COLO829 (cell line): Measurements from ENCODE around the gene C7orf25.
A peak's percentile ranks its signal among the peaks of the same experiment; 100 is the strongest.

ENCODE experiments used
- DNase-seq: peaks from one replicate; pipeline ENCODE4 v3.0.0; 2012; ENCODE audit warnings: low spot score

C7orf25 gene

DNA sequence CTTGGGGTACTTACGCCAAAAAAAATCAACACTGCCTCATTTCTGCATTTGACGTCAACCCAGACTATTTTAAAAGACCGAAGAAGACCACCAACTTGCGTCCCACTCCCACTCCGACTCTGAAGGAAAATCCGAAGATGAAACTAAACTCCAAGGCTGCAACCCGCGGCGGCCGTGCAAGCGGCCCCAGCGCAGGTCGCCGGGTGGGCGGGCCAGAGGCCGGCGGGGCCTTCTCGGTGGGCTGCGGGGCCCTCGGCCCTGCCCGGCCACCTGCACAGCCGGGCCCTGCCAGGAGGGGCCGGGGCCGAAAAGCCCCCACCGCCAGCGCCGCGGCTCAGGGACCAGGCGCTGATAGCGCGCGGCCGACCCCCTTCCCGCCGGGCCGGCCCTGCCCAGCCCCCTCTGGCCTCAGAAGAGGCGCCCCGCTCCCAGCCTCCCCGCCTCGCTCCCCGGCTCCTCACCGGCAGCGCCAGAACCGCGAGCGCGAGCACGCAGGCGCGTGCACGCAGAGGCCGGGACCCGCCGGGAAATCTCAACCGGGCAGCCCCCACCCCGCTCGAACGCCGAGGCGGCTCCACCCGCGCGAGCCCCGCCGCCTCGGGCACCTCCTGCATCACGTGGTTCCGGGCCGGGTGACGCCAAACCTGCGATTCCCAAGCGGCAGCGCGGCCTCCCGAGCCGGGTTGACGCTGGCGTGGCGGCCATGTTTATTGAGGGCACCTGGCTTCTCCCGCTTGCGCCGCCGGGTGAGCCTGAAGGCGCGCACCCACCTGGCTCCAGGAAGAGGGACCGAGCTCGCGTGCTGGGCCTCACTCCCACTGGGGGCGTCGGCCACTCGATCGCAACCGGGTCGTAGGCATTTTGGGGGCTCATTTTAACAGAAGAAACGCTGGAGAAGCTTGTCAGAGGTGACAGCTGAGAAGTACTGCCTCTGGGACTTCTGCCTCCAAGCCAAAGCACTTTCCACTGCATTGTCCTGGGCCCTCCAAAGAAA, at the start of gene C7orf25:
Gene C7orf25, minus strand, starts transcription at position 617 of the 994 bp plus-strand sequence. CDS start 1,170 bp downstream, outside the sequence.
- DNase-seq, result peak; percentile 84

DNA sequence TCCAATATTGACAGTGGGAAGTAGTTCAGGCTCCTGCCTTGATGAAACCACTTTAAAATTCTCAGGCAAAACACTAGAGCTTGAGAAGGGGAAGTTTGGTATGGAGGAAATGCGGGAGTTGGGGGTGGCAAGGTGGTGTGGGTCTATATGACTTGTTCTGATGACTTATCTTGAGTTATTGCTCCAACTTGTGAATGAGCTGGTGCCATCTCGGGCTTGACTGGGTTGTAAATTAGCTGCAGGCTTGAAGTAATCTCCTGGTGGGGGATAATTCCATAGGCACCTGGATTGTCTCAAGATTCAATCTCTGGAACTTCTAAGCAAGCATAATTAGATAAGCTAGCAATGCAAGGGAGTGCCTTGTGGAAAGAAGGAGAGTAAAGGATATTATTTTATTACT, 49.3 kb upstream of the C7orf25 start:
- no peak for DNase-seq

DNA sequence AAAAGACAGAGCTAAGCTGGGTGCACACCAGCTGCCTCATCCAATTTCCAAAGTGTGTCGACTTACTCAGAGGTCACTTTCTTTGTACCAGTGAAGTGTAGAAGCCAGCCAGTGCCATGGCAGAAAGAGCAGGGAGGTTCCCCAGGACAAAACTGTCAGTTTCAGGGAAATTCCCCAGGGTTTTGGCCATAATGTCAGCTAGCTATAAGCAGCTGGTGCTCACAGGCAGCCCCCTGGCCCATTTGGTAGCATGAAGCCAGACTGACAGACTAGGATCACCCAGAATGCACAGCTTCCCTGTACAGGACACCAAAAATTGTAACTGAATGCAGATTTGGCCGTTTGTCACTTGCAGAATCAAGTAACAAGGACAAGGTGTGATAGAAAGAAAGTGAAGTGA, 48.9 kb upstream of the C7orf25 start:
- no peak for DNase-seq

DNA sequence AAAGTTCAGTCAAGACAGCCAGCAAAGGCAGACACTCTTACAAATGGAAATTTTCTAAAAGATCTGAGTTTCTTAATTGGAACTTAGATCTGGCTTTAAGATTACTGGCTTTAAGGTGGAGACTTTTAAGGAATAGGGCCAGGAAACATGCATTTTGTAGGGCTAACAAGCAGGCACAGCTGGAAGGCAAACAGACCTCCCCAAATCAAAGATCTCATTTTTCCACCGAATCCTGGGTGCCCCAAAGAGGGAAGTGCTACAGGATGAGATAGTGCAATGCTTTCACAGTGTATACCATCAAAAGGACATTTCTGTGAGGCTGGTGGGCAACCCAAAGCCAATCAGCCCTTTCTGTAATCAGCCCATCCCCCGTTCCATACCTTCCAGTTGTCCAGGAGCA, 47.7 kb upstream of the C7orf25 start:
- no peak for DNase-seq

DNA sequence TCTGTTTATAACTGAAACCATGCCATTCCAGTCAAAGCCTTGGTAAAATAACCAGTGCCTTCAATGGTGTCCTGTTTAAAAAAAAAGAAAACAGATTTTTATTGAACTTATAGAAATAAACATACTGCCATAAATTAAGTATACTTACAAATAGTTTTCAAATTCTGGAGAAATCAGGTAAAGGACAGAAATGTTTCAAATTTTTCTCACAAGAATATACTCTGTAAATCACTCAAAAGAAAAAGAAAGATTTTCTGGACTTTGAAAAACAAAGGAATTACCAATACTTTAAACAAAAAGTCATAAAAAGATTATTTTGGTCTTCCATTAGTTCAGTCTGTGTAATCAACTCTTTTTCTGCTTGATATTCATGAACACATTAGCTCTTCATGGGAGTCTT, 44.2 kb upstream of the C7orf25 start:
- no peak for DNase-seq

DNA sequence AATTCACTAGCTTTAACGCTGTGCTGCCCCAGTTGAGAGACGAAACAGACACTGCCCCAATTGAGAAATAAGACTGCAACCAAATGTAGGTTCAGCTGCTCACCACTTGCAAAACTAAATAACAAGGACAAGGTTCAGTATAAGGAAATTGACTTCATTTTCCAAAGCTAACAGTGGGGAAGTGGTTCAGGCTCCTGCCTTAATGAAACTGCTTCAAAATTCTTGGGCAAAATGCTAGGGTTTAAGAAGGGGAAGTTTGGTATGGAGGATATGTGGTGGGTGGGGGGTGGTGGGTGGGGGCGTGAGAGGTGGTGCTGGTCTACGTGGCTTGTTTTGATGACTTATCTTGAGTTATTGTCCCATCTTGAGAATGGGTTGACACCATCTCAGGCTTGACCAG, 42.1 kb upstream of the C7orf25 start:
- DNase-seq, result no peak

DNA sequence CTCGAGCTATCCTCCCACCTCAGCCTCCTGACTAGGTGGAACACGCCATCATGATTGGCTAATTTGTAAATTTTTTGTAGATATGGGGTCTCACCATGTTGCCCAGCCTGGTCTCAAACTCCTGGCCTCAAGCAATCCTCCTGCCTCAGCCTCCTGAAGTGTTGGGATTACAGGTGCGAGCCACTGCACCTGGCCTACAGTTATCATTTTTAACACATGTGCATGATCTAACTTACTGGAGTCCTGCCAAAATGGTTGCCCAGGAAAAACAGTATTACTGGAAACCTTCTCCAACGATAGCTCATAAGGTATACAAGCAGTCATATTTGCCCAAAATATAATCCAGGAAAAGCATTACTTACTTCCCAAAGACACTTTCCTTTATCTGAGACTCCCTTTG, 40.5 kb upstream of the C7orf25 start:
- DNase-seq, result no peak

DNA sequence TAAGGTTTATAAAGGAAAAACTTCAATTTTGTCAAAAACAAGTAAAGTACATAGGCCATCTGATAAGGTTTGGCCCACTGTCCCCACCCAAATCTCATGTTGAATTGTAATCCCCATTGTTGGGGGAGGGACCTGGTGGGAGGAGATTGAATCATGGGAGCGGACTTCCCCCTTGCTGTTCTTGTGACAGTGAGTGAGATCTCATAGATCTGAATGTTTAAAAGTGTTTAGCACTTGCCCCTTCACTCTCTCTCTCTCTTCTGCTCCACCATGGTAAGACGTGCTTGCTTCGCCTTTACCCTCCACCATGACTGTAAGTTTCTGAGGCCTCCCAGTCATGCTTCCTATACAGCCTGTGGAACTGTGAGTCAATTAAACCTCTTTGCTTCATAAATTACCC, 38.5 kb upstream of the C7orf25 start:
- DNase-seq, result no peak

DNA sequence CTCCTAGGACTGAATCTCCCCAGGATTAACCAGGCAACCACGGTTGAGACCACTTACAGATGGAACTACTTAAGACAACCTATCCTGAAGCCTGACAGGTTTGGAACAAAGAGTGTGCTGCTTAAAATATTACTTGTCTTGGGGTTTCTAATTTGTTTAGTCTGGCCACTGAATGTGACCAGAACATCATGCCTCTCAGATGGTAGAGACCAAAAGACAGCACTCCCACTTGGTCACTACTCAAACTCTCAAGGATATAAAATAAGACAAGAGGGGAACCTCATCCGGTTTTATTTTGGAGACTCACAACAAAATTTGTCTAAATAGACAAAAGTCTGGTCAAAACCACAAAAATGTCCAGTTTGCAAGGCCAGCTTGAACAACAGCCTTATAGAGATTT, 35.7 kb upstream of the C7orf25 start:
- DNase-seq, result no peak

DNA sequence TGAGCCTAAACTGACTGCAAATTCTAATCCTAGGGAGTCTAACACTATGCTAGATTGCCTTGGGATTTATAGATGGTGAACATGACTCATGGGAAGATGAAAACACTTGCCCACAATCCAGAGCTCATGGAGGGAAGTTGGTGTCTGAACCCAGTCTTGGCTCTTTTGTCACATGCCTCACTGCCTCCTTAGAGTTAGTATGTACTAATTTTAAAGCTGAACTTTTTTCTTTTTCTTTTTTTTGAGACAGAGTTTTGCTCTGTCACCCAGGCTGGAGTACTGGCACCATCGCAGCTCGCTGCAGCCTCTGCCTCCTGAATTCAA, 34.7 kb upstream of the C7orf25 start:
- DNase-seq, result no peak

DNA sequence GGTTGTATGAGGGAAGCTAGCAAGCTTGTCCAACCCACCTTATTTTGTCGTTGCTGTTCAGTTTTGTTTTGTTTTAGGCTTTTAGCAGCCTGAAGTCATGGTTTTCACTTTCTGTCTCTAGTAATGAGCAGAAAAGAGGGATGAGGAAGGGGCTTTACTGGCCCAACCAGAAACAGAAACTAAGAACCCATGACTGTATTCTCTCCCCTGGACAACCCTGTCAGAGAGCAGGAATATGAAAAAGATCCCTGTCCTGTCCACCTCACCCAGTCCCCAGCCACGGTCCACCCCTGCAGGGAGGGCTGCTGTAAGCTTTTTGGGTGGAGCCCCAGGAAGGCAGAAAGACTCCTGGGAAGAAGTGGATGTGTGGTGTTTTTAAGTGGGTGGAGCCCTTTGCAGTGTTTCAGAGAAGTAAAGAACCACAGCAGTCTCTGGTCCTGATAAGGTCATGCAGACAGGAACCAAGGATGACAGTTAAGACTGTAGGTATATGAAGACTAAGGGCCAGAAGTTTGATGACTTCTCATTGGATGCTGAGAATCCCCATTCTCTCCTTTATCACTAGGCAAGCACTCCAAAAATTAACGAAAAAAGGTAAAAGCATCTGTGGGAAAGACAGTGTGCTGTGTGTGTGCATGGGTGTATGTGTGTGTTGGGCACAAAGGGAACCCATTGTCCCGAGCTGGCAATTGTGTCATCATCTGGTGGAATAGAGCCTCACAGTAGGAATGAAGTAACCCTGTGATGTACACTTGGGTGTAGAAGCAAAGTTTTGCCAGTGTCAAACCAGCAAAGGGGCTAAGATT, 34.2 kb upstream of the C7orf25 start:
- DNase-seq, result no peak

DNA sequence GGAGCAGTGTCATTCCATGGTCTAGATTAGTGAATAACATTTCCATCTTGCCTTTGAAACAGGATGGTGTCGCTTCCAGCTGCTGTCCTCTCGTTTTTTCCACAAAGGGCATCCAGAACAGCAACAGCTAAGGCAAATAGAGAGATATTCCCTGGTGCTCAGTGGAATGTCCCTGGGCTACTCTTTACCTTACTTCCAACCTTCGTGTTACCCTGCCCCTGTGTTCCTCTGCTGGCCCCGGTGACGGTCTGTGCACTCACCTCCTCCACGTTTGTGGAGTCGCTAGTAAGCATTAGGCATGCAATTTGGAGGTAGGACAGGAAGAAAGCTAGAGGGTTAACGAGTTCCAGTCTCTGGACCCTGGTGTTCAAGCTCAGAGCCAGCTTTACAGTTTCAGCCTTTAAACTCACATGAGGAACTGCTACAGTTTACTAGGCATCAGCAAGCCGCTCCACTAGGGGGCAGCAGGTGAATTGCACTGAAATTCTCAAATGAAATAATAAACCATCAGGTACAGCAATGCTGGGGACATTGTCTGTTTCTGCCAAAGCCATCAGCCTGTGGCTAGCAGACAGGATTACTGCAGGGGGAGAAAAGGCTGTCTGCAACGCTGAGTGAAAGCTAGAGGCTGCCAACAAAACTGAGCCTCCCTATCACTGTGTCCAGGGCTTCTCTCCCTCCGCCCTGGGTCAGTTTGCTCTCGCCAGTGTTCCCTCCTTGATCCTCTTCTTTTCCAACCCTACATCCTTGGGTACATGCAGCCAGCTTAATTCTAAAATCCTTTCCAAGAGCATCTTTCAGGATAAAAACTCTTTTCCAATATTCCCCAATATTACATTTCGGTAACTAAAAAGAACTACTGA, 29.3 kb upstream of the C7orf25 start:
- peak; percentile 87 for DNase-seq

DNA sequence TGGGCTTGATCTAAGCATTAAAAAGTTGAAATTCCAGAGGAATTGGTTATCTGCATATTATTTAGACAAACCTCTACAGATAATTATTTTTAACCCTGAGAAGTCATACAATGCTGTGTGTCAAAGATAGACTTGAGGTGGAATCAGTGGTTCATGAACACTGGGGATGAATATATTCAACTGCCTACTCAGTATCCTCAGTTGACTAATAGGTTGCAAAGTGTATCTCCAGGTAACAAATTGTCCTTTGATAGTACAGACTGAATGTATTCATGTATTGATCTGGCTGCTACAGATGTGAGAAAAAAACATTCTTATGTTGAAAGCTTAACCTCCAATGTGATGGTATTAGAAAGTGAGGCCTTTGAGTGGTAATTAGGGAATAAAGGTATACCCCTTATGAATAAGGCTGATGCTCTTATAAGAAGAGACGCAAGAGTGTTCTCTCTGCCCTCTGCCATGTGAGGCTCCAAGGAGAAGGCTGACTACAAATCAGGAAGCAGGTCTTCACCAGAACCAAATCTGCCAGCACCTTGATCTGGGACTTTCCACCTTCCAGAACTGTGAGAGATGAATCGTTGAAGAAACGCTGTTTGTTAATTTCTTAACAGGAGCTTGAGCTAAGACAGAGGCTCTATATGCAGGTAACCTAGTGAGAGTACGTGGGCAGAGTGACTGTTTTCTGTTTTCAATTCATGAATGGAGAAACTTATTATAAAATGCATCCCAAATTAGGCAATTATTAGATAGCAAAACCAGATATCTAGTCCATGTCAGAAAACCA, 27.8 kb upstream of the C7orf25 start:
- DNase-seq, result no peak

DNA sequence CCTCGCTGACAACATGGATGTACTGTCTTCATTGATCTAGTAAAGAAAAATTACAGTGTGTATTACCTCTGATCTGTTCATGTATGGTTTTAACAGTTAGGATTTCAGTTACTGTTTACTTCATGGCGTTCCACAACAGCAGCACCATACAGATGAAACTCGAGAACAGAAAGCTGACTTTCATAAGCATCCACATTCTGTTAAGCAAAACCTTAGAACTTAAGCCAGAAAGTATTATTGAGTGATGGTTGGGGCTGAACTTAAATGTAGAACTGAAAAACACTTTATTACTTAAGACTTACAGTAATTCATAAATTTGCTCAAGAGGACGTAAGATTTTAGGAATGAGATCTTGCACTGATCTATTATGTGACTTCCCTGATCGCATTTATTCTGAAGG, 24.0 kb upstream of the C7orf25 start:
- DNase-seq, result no peak

DNA sequence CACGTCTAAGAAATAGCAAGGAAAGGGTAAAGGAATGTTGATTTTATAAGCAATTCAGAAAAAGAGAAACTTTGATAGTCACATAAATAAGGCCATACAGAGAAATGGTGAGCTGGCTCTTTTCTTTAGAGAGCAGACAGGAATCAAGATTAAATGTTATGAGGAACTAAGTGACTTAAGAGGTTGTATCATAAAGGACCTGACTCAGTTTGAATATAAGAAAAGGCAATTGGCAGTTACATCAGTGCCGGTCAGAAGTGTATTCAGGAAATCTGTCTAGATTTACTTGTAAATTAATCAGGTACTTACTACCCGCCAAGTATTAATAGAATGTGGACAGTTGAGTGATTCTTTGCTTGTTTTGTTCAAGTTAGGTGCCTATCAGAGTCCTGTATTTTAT, 22.4 kb upstream of the C7orf25 start:
- DNase-seq, result no peak

DNA sequence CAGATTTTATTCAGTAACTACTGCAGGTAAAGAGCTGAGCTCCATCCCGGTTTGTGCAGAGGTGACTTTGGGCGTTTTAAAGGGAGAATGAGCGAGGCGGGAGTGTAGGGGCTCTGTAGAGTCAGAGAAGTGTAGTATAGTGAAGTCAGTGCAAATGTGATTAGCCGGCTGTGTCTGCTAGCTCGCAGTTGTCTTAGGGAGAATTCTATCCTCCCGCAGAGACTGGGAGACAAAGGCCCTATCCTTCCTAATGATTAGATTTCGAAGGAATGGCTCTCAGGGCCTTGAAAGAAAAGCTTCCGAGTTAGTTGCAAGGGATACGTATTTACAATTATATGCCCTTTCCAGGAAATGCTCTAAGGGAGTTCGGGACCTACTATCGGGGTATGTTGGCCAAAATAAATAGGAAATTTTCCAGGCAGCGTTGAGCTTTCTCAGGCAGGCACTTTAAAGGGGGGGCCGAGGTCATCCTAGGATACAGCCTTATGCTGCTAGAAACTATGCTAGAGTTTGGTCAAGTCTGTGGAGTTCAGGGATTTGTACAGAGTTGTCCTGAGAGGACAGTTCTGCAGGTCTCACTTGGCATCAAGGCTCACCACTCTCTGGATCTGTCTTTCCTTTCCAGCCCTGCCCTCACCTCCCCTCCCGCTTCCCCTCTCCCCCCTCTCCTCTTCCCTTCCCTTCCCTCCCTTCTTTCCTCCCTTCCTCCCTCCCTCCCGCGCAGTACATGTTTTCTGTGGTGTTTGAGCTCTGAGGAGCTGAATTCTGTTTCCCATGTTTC, 21.1 kb upstream of the C7orf25 start:
- no peak for DNase-seq

DNA sequence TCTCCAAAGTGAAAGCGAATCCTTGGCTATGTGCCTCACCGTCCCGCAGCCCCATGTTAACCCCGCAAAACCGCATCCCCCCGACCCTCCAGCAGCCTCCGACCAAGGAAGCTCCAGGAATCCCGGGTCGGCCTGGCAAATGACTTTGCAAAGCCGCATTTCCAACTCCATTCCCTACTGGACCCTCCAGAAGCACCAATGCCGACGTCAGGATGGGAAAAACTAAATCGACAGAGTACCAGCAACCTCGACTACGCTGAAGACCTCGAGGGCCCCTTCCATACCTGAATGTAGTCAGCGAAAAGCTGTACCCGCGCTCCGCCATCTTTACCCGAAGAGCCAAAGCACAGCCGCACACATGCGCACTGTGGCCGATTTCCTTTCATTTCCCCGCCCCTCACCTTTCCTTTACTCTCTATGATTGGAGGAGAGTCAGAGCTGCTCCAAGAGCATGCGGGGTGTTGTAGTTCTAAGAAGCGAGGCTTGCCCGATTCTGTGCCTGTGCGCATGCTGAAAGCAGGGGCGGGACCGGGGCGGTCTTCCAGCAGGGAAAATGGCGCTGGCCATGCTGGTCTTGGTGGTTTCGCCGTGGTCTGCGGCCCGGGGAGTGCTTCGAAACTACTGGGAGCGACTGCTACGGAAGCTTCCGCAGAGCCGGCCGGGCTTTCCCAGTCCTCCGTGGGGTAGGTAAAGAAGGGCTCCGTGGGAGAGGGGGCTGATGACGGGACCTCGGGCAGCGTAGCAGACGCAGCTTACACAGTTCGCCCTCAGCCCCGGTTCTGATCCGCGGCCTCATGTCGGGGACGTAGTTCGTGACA, 20.2 kb upstream of the C7orf25 start, which contains the start of the genes MRPL32 and PSMA2:
Gene MRPL32, plus strand, starts transcription at position 543 of the 818 bp plus-strand sequence. Its CDS starts 11 bp downstream, at position 554.
Gene PSMA2, minus strand, starts transcription at position 341 of the 818 bp plus-strand sequence. Its CDS starts 16 bp downstream, at position 325.
- DNase-seq, result peak; percentile 100

DNA sequence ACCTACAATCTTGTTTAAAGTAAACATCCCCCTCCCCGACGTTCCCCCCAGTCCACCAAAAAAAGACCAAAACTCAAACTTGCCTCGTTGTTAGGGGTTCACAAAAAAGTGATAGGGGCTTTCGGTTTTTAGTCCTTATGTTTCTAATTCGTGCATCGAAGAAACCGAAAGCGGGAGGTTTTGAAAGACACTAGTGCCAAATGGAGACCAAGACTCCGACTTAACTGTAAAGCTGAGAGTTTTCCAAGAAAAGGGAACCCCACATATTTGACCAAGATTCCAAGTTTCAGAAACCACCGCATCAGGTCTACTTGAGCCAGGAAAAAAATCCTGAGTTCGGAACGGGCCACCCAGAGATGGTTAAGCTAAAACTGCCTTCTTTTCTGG, 19.6 kb upstream of the C7orf25 start:
- DNase-seq, result no peak

DNA sequence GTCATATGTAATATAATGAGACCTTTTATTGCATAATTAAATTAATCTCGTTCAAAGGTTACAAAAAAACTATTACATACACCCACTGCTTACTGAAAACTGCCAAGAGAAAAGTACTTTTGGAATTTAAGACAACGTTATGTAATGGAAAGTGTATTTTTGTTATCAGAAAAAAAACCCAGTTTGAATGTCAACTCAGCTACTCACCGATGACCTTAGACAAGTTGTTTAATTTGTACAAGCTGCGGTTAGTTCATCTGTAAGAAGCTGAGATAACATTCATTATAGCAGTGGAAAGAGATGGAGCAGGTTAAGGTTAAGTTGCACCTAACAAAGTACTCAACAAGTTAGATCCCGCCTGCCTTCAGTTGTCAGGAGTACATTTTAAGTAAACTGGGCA, 19.0 kb upstream of the C7orf25 start:
- no peak for DNase-seq
